SK-N-SH (cell line): ENCODE data around the gene C19orf53.
A peak's percentile ranks its signal among the peaks of the same experiment; 100 is the strongest.

ENCODE experiments used
- EP300 ChIP-seq, 2 experiments: IDR thresholded peaks; 2 replicates each; pipeline versions ENCODE4 v1.4.0 to v1.6.1; 2012; ENCODE audit warnings: borderline replicate concordance in 1 of 2, low read depth in 1 of 2, low read length in 1 of 2
- FOXJ3 ChIP-seq: sonication (generic); formaldehyde crosslinking; IDR thresholded peaks from 2 replicates; pipeline ENCODE4 v1.5.1; 2020; ENCODE audit warnings: mild to moderate bottlenecking, missing genetic modification reagents
- NFIC ChIP-seq: IDR thresholded peaks from 2 replicates; pipeline ENCODE4 v1.4.0; 2012; ENCODE audit warnings: borderline replicate concordance
- POLR2AphosphoS5 ChIP-seq: IDR thresholded peaks from 2 replicates; pipeline ENCODE4 v1.6.1; 2012; ENCODE audit warnings: low read depth, low read length
- RAD21 ChIP-seq: IDR thresholded peaks from 2 replicates; pipeline ENCODE4 v1.6.1; 2012; ENCODE audit warnings: mild to moderate bottlenecking, low read length
- RCOR1 ChIP-seq: fragments of 150-350 bp; IDR thresholded peaks from 2 replicates; pipeline ENCODE4 v1.6.1; 2017; ENCODE audit warnings: antibody characterized with exemption, low read length
- TAF1 ChIP-seq: IDR thresholded peaks from 2 replicates; pipeline ENCODE4 v1.6.1; 2012; ENCODE audit warnings: low read depth, mild to moderate bottlenecking, low read length, moderate library complexity, borderline replicate concordance
- TF ChIP-seq, protein P1 (sequence below): fragments of 200-600 bp; sonication (generic); IDR thresholded peaks from 2 replicates; pipeline ENCODE4 v1.6.1; 2017; ENCODE audit warnings: antibody characterized with exemption, mild to moderate bottlenecking, moderate library complexity
- TF ChIP-seq, protein P2 (sequence below): fragments of 150-350 bp; IDR thresholded peaks from 2 replicates; pipeline ENCODE4 v1.6.1; 2017; ENCODE audit warnings: antibody characterized with exemption, low read length, low read depth, borderline replicate concordance
- TF ChIP-seq, protein P3 (sequence below): IDR thresholded peaks from 2 replicates; pipeline ENCODE4 v1.6.1; 2012; ENCODE audit warnings: mild to moderate bottlenecking, low read depth, low read length, moderate library complexity
- TF ChIP-seq, protein P4 (sequence below): IDR thresholded peaks from 2 replicates; pipeline ENCODE4 v1.4.0; 2012; ENCODE audit warnings: low read depth
- TF ChIP-seq, protein P5 (sequence below): IDR thresholded peaks from 2 replicates; pipeline ENCODE4 v1.4.0; 2012; ENCODE audit warnings: low read depth, borderline replicate concordance

DNA sequence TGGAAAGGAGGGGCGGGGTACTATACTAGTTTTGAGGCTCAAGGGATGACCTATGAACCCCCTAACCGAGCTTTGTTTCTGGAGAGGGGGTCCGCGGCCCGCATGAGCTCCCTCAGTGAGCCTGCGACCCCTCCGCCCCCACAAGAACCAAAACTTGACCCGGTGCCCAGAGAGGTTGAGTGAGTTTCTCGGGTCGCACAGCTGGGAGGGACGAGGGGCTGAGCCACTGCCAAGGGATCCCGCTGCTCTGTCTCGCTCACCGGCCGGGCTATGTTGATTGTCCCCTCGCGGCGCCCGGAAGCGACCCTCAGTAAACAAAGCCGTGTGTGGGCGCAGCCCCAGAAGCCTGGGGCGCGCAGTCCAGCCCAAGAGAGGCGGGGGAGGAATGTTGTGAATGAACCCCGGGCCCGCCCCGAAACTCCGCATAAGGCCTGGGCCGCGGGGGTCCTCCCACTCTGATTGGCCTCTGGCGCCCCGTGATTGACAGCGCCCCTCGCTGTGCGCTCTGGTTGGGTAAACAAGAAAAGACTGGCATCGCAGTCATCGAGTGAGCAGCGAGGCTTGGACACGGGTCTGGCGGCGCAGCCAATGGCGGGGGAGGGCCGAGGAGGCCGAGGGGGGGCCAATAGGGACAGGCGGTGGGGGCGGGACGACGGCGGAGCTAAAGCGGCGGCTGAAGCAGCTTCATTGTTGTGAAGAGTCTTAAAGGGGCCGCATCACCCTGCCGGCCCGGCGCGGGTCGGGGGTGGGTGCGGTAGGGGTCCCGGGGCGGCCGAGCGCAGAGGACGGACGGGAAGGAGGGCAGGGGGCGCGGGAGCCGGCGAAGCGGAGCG is 20.7 kb downstream of the C19orf53 start, which contains the start of gene ZSWIM4:
- TF ChIP-seq, protein P1, sequence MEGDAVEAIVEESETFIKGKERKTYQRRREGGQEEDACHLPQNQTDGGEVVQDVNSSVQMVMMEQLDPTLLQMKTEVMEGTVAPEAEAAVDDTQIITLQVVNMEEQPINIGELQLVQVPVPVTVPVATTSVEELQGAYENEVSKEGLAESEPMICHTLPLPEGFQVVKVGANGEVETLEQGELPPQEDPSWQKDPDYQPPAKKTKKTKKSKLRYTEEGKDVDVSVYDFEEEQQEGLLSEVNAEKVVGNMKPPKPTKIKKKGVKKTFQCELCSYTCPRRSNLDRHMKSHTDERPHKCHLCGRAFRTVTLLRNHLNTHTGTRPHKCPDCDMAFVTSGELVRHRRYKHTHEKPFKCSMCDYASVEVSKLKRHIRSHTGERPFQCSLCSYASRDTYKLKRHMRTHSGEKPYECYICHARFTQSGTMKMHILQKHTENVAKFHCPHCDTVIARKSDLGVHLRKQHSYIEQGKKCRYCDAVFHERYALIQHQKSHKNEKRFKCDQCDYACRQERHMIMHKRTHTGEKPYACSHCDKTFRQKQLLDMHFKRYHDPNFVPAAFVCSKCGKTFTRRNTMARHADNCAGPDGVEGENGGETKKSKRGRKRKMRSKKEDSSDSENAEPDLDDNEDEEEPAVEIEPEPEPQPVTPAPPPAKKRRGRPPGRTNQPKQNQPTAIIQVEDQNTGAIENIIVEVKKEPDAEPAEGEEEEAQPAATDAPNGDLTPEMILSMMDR = no peak
- TF ChIP-seq RCOR1 = peak; percentile 58
- TF ChIP-seq, protein P2, sequence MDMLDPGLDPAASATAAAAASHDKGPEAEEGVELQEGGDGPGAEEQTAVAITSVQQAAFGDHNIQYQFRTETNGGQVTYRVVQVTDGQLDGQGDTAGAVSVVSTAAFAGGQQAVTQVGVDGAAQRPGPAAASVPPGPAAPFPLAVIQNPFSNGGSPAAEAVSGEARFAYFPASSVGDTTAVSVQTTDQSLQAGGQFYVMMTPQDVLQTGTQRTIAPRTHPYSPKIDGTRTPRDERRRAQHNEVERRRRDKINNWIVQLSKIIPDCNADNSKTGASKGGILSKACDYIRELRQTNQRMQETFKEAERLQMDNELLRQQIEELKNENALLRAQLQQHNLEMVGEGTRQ = no peak
- no peak for TF ChIP-seq EP300 (IDR thresholded peaks at IDR 0.05; ENCODE audit: borderline replicate concordance in 1 of 2, low read depth in 1 of 2, low read length in 1 of 2)
- TF ChIP-seq, protein P3, sequence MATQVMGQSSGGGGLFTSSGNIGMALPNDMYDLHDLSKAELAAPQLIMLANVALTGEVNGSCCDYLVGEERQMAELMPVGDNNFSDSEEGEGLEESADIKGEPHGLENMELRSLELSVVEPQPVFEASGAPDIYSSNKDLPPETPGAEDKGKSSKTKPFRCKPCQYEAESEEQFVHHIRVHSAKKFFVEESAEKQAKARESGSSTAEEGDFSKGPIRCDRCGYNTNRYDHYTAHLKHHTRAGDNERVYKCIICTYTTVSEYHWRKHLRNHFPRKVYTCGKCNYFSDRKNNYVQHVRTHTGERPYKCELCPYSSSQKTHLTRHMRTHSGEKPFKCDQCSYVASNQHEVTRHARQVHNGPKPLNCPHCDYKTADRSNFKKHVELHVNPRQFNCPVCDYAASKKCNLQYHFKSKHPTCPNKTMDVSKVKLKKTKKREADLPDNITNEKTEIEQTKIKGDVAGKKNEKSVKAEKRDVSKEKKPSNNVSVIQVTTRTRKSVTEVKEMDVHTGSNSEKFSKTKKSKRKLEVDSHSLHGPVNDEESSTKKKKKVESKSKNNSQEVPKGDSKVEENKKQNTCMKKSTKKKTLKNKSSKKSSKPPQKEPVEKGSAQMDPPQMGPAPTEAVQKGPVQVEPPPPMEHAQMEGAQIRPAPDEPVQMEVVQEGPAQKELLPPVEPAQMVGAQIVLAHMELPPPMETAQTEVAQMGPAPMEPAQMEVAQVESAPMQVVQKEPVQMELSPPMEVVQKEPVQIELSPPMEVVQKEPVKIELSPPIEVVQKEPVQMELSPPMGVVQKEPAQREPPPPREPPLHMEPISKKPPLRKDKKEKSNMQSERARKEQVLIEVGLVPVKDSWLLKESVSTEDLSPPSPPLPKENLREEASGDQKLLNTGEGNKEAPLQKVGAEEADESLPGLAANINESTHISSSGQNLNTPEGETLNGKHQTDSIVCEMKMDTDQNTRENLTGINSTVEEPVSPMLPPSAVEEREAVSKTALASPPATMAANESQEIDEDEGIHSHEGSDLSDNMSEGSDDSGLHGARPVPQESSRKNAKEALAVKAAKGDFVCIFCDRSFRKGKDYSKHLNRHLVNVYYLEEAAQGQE = no peak
- TF ChIP-seq TAF1 = peak; percentile 69; the same call in 1 of the 2 replicates
- TF ChIP-seq RAD21 = no peak
- TF ChIP-seq, protein P4, sequence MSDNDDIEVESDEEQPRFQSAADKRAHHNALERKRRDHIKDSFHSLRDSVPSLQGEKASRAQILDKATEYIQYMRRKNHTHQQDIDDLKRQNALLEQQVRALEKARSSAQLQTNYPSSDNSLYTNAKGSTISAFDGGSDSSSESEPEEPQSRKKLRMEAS = peak; percentile 33; the same call in 1 of the 2 replicates
- no peak for TF ChIP-seq NFIC
- TF ChIP-seq, protein P5, sequence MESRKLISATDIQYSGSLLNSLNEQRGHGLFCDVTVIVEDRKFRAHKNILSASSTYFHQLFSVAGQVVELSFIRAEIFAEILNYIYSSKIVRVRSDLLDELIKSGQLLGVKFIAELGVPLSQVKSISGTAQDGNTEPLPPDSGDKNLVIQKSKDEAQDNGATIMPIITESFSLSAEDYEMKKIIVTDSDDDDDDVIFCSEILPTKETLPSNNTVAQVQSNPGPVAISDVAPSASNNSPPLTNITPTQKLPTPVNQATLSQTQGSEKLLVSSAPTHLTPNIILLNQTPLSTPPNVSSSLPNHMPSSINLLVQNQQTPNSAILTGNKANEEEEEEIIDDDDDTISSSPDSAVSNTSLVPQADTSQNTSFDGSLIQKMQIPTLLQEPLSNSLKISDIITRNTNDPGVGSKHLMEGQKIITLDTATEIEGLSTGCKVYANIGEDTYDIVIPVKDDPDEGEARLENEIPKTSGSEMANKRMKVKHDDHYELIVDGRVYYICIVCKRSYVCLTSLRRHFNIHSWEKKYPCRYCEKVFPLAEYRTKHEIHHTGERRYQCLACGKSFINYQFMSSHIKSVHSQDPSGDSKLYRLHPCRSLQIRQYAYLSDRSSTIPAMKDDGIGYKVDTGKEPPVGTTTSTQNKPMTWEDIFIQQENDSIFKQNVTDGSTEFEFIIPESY = no peak
- peak; percentile 7; the same call in 1 of the 2 replicates for TF ChIP-seq POLR2AphosphoS5
- 0 out of 2 replicates have a peak, but pooled peaks have one; percentile 27 for TF ChIP-seq FOXJ3
